ENCODE data around the gene TRIM5. TPM values are rescaled to one million over a fixed set of nuclear protein-coding genes. Genes with fewer than 3 reads are reported as not detected.

TRIM5 gene
- total and polyA plus RNA-seq, 3 donors from 2014 or later = 8.8 to 16.2 (median 10.8) TPM

GRCh38 chr11:5690736-5691135, 5.9 kb upstream of the TRIM5 start:
- peak; percentile 49 for DNase-seq
- Histone ChIP-seq H3K9me3 (no peaks in the 10 kb centered on the region), H3K27ac (peak overlapping the region; percentile 85 to 97), H3K4me3 (peak overlapping the region; percentile 38 to 51), H3K36me3 (ENCODE audit: low read depth, missing control alignments) (no peaks in the 10 kb centered on the region), H3K4me1 (no peaks in the 10 kb centered on the region), H3K27me3 (no peaks in the 10 kb centered on the region)
- 26 to 36% methylated on average over 5 of the region's 5 CpGs for WGBS, 2 donors
- intact Hi-C loops (cut with DNase I; ENCODE audit: low total_unique reads) = no loop called here
- TF ChIP-seq CTCF (IDR thresholded peaks at IDR 0.05) = no peak
- TF ChIP-seq POLR2A (IDR thresholded peaks at IDR 0.05) = no peak

- Histone ChIP-seq H3K9me3 (no peaks in the 10 kb centered on the region), H3K27me3 (no peaks in the 10 kb centered on the region), H3K4me1 (no peaks in the 10 kb centered on the region), H3K4me3 (peak overlapping the region; percentile 38 to 51), H3K27ac (peak overlapping the region; percentile 85 to 97), H3K36me3 (ENCODE audit: low read depth, missing control alignments) (no peaks in the 10 kb centered on the region)
- TF ChIP-seq POLR2A (IDR thresholded peaks at IDR 0.05) = no peak
- TF ChIP-seq CTCF (IDR thresholded peaks at IDR 0.05) = no peak
- intact Hi-C loops (cut with DNase I; ENCODE audit: low total_unique reads) = no loop called here
- DNase-seq = peak; percentile 25
- 28 to 38% methylated on average over 5 of the region's 5 CpGs for WGBS, 2 donors
Observed at GRCh38 chr11:5690216-5690615, 5.3 kb upstream of the TRIM5 start.

- peak within 1 kb of the TSS; percentile 85 to 97 for H3K27ac ChIP-seq
Observed at GRCh38 chr11:5689551-5689983, 4.7 kb upstream of the TRIM5 start, which contains the start of gene TRIM22. Gene TRIM22, plus strand, starts transcription at chr11:5689790. Its CDS starts 6,443 bp downstream, at chr11:5696233.

GRCh38 chr11:5688482-5688881, 3.6 kb upstream of the TRIM5 start:
- Histone ChIP-seq H3K36me3 (ENCODE audit: low read depth, missing control alignments) (no peaks in the 10 kb centered on the region), H3K27me3 (no peaks in the 10 kb centered on the region), H3K4me1 (peaks cover 5% of the 10 kb centered on the region), H3K27ac (peak overlapping the region; percentile 85 to 97), H3K9me3 (no peaks in the 10 kb centered on the region), H3K4me3 (no peak overlapping the region)
- no peak for DNase-seq
- TF ChIP-seq POLR2A (IDR thresholded peaks at IDR 0.05) (no peak), CTCF (IDR thresholded peaks at IDR 0.05) (no peak)
- intact Hi-C loops (cut with DNase I; ENCODE audit: low total_unique reads) = no loop called here
- 94 to 100% methylated on average over 1 of the region's 1 CpG for WGBS, 2 donors

More at GRCh38 chr11:5689551-5689983, 4.7 kb upstream of the TRIM5 start, which contains the start of gene TRIM22:
- no peaks in the 10 kb centered on the region for H3K4me1 ChIP-seq
- intact Hi-C loops (cut with DNase I; ENCODE audit: low total_unique reads) = no loop called here
- H3K9me3 ChIP-seq = no peaks in the 10 kb centered on the region
- TF ChIP-seq POLR2A (IDR thresholded peaks at IDR 0.05) (no peak), CTCF (IDR thresholded peaks at IDR 0.05) (no peak)
- peak within 1 kb of the TSS; percentile 38 to 51 for H3K4me3 ChIP-seq
- WGBS, 2 donors = 27 to 28% methylated on average over 2 of the region's 2 CpGs
- DNase-seq = peak; percentile 59
- no peaks in the 10 kb centered on the region for H3K36me3 ChIP-seq (ENCODE audit: low read depth, missing control alignments)
- H3K27me3 ChIP-seq = no peaks in the 10 kb centered on the region

GRCh38 chr11:5686426-5686825, 1.6 kb upstream of the TRIM5 start:
- intact Hi-C loops (cut with DNase I; ENCODE audit: low total_unique reads) = no loop called here

More at GRCh38 chr11:5686426-5686825, 1.6 kb upstream of the TRIM5 start:
- 89 to 93% methylated on average over 4 of the region's 4 CpGs for WGBS, 2 donors
- H3K4me3 ChIP-seq = no peak overlapping the region
- TF ChIP-seq CTCF (IDR thresholded peaks at IDR 0.05) (no peak), POLR2A (IDR thresholded peaks at IDR 0.05) (no peak)
- peaks cover 5% of the 10 kb centered on the region for H3K4me1 ChIP-seq
- no peaks in the 10 kb centered on the region for H3K27me3 ChIP-seq
- no peak overlapping the region for H3K27ac ChIP-seq
- H3K9me3 ChIP-seq = no peaks in the 10 kb centered on the region
- no peak for DNase-seq
- H3K36me3 ChIP-seq (ENCODE audit: low read depth, missing control alignments) = no peaks in the 10 kb centered on the region

Measured in testis (tissue), 3 donors.